Astrocyte (in vitro differentiated cells and primary cell): ENCODE data around the gene AKAP13. TPM values are rescaled to one million over a fixed set of nuclear protein-coding genes. Genes with fewer than 3 reads are reported as not detected.

Experiments
- DNase-seq: peaks from one replicate; pipeline ENCODE4 v3.0.0-alpha.2; 2010; ENCODE audit warnings: low read depth
- FAIRE-seq: peaks from 2 replicates; lab custom pipeline; 2011; peaks lifted over from hg19 to GRCh38; lab: Jason Lieb, UNC
- H2AFZ ChIP-seq: 2 replicates; pipeline ENCODE4 v1.6.0; 2012; ENCODE audit warnings: low read depth, low read length, inconsistent platforms
- H3K27ac ChIP-seq: 2 replicates; pipeline ENCODE4 v1.5.1; 2011; ENCODE audit warnings: low read depth, low read length, inconsistent platforms
- H3K27me3 ChIP-seq: 2 replicates; pipeline ENCODE4 v1.6.0; 2011; ENCODE audit warnings: low read length, inconsistent platforms; ENCODE audit not compliant: insufficient read depth
- H3K36me3 ChIP-seq: 2 replicates; pipeline ENCODE4 v1.5.1; 2011; ENCODE audit warnings: low read length, inconsistent platforms; ENCODE audit not compliant: insufficient read depth
- H3K4me1 ChIP-seq: 2 replicates; pipeline ENCODE4 v1.5.1; 2011; ENCODE audit warnings: low read length, inconsistent platforms; ENCODE audit not compliant: insufficient read depth
- H3K4me2 ChIP-seq: 2 replicates; pipeline ENCODE4 v1.6.0; 2012; ENCODE audit warnings: low read length, inconsistent platforms
- H3K4me3 ChIP-seq: 2 replicates; pipeline ENCODE4 v1.5.1; 2011; ENCODE audit warnings: low read depth, mild to moderate bottlenecking, low read length, inconsistent platforms; ENCODE audit not compliant: insufficient read depth
- H3K79me2 ChIP-seq: 2 replicates; pipeline ENCODE4 v1.6.0; 2012; ENCODE audit warnings: mild to moderate bottlenecking, low read length, inconsistent platforms; ENCODE audit not compliant: insufficient read depth
- H3K9ac ChIP-seq: 2 replicates; pipeline ENCODE4 v1.6.0; 2012; ENCODE audit warnings: mild to moderate bottlenecking, low read length, inconsistent platforms
- H3K9me3 ChIP-seq: 2 replicates; pipeline ENCODE4 v1.5.1; 2012; ENCODE audit warnings: low read depth, mild to moderate bottlenecking, low read length, inconsistent platforms; ENCODE audit not compliant: insufficient read depth
- H4K20me1 ChIP-seq: 2 replicates; pipeline ENCODE4 v1.6.0; 2012; ENCODE audit warnings: low read length, inconsistent platforms; ENCODE audit not compliant: insufficient read depth
- H3K27ac Mint-ChIP-seq: one replicate; pipeline ENCODE4 v1.8.0; 2021; ENCODE audit warnings: mild to moderate bottlenecking, mixed read lengths; ENCODE audit not compliant: unreplicated experiment
- H3K27me3 Mint-ChIP-seq: one replicate; pipeline ENCODE4 v1.8.0; 2021; ENCODE audit warnings: low read depth, mixed read lengths; ENCODE audit not compliant: unreplicated experiment
- H3K36me3 Mint-ChIP-seq: one replicate; pipeline ENCODE4 v1.8.0; 2021; ENCODE audit warnings: low read depth, mixed read lengths; ENCODE audit not compliant: unreplicated experiment
- H3K4me1 Mint-ChIP-seq: one replicate; pipeline ENCODE4 v1.8.0; 2021; ENCODE audit warnings: low read depth, mixed read lengths; ENCODE audit not compliant: unreplicated experiment
- H3K4me3 Mint-ChIP-seq: one replicate; pipeline ENCODE4 v1.8.0; 2021; ENCODE audit warnings: mild to moderate bottlenecking, moderate library complexity, mixed read lengths; ENCODE audit not compliant: unreplicated experiment
- H3K9me3 Mint-ChIP-seq: one replicate; pipeline ENCODE4 v1.8.0; 2021; ENCODE audit warnings: mild to moderate bottlenecking, mixed read lengths; ENCODE audit not compliant: unreplicated experiment
- CTCF ChIP-seq: IDR thresholded peaks from 2 replicates; pipeline ENCODE4 v1.5.1; 2011; ENCODE audit warnings: low read depth, mild to moderate bottlenecking, inconsistent platforms, low read length, moderate library complexity; ENCODE audit not compliant: insufficient read depth
- EZH2 ChIP-seq: IDR thresholded peaks from 2 replicates; pipeline ENCODE4 v1.6.1; 2012; ENCODE audit warnings: mild to moderate bottlenecking, low read length, inconsistent platforms; ENCODE audit not compliant: insufficient read depth
- total RNA-seq: library from RNA; stranded (reverse); gene quantifications from 2 replicates; pipeline ENCODE4 v1.2.1, GENCODE V29; 2021

Gene AKAP13
- total RNA-seq, 1 donor from 2014 or later: 98.2 TPM

GRCh38 chr15:85757073-85757938 is 376.9 kb downstream of the AKAP13 start:
- H3K9me3 ChIP-seq: no peaks in the 10 kb centered on the region
- H3K27ac ChIP-seq: no peak overlapping the region
- peaks cover 13% of the 10 kb centered on the region for H3K4me1 ChIP-seq
- H3K27me3 ChIP-seq: no peaks in the 10 kb centered on the region
- Mint-ChIP-seq H3K9me3 (no peaks in the 10 kb centered on the region), H3K4me3 (no peak overlapping the region), H3K4me1 (peaks cover 5% of the 10 kb centered on the region), H3K27ac (no peak overlapping the region), H3K27me3 (no peaks in the 10 kb centered on the region), H3K36me3 (peaks cover 6% of the 10 kb centered on the region)
- no peak overlapping the region for H3K4me3 ChIP-seq
- H3K9ac ChIP-seq: no peak overlapping the region
- H3K79me2 ChIP-seq: no peaks in the 10 kb centered on the region
- DNase-seq: no peak
- no peak overlapping the region for H3K4me2 ChIP-seq
- peaks cover 18% of the 10 kb centered on the region for H4K20me1 ChIP-seq
- no peak for TF ChIP-seq EZH2
- no peak for TF ChIP-seq CTCF
- H3K36me3 ChIP-seq: no peaks in the 10 kb centered on the region
- no peak for FAIRE-seq
- H2AFZ ChIP-seq: no peak overlapping the region

GRCh38 chr15:85757939-85758654 is 377.7 kb downstream of the AKAP13 start:
- Mint-ChIP-seq H3K4me3 (no peak overlapping the region), H3K36me3 (peaks cover 3% of the 10 kb centered on the region), H3K9me3 (no peaks in the 10 kb centered on the region), H3K27ac (no peak overlapping the region), H3K4me1 (peaks cover 4% of the 10 kb centered on the region), H3K27me3 (no peaks in the 10 kb centered on the region)
- Histone ChIP-seq H3K9me3 (no peaks in the 10 kb centered on the region), H3K36me3 (no peaks in the 10 kb centered on the region), H3K4me1 (peaks cover 16% of the 10 kb centered on the region), H4K20me1 (peaks cover 26% of the 10 kb centered on the region), H2AFZ (no peak overlapping the region), H3K9ac (no peak overlapping the region), H3K4me3 (no peak overlapping the region), H3K27me3 (no peaks in the 10 kb centered on the region), H3K79me2 (peaks cover under 1% of the 10 kb centered on the region), H3K4me2 (no peak overlapping the region), H3K27ac (no peak overlapping the region)
- TF ChIP-seq EZH2: no peak
- no peak for TF ChIP-seq CTCF
- FAIRE-seq: no peak
- DNase-seq: no peak

GRCh38 chr15:85758655-85758978 is 378.2 kb downstream of the AKAP13 start:
- Histone ChIP-seq H3K4me1 (peaks cover 20% of the 10 kb centered on the region), H2AFZ (no peak overlapping the region), H3K27me3 (no peaks in the 10 kb centered on the region), H3K36me3 (no peaks in the 10 kb centered on the region), H3K9ac (no peak overlapping the region), H4K20me1 (peaks cover 30% of the 10 kb centered on the region), H3K4me3 (no peak overlapping the region), H3K27ac (no peak overlapping the region), H3K79me2 (peaks cover 6% of the 10 kb centered on the region), H3K4me2 (no peak overlapping the region), H3K9me3 (no peaks in the 10 kb centered on the region)
- no peaks in the 10 kb centered on the region for H3K9me3 Mint-ChIP-seq
- peaks cover 5% of the 10 kb centered on the region for H3K36me3 Mint-ChIP-seq
- no peak for FAIRE-seq
- no peak for TF ChIP-seq EZH2
- no peak for TF ChIP-seq CTCF
- no peaks in the 10 kb centered on the region for H3K27me3 Mint-ChIP-seq
- peaks cover 6% of the 10 kb centered on the region for H3K4me1 Mint-ChIP-seq
- DNase-seq: no peak
- no peak overlapping the region for H3K27ac Mint-ChIP-seq
- no peak overlapping the region for H3K4me3 Mint-ChIP-seq
